CD14-positive monocyte (primary cell): ENCODE results near the gene NCOA7. TPM values are rescaled to one million over a fixed set of nuclear protein-coding genes. Genes with fewer than 3 reads are reported as not detected.

Source experiments
- DNase-seq, 3 donors: peaks; one replicate each; pipeline ENCODE4 v3.0.0-alpha.2; 2011 to 2022
- H2AFZ ChIP-seq: 2 replicates; pipeline ENCODE4 v1.6.0; 2012; ENCODE audit warnings: mild to moderate bottlenecking, low read depth, low read length, inconsistent platforms; ENCODE audit not compliant: insufficient read depth, poor library complexity, severe bottlenecking
- H3K27ac ChIP-seq, 2 donors: 1 replicate in 1 of 2; 2 replicates in 1 of 2; pipeline ENCODE4 v1.5.1; 2012 to 2013; ENCODE audit warnings: low read length in 2 of 2, control low read depth in 1 of 2, inconsistent platforms in 1 of 2, low read depth in 1 of 2, mild to moderate bottlenecking in 1 of 2
- H3K27me3 ChIP-seq, 2 donors: one replicate each; pipeline versions ENCODE4 v1.6.0 to v1.6.1; 2011 to 2013; ENCODE audit warnings: low read length in 2 of 2; ENCODE audit not compliant: control insufficient read depth in 2 of 2, insufficient read depth in 2 of 2
- H3K36me3 ChIP-seq, 2 donors: replicated peaks in 1 of 2; 1 replicate in 1 of 2; 2 replicates in 1 of 2; pipeline versions ENCODE4 v1.5.1 to v1.6.1; 2012 to 2013; ENCODE audit warnings: low read length in 2 of 2, control low read depth in 1 of 2, inconsistent platforms in 1 of 2, mild to moderate bottlenecking in 1 of 2; ENCODE audit not compliant: insufficient read depth in 2 of 2, control insufficient read depth in 1 of 2
- H3K4me1 ChIP-seq, 2 donors: 1 replicate in 1 of 2; 2 replicates in 1 of 2; pipeline versions ENCODE4 v1.5.1 to v1.6.1; 2012 to 2013; ENCODE audit warnings: low read length in 2 of 2, control low read depth in 1 of 2, inconsistent platforms in 1 of 2, mild to moderate bottlenecking in 1 of 2, moderate library complexity in 1 of 2; ENCODE audit not compliant: insufficient read depth in 2 of 2, control insufficient read depth in 1 of 2
- H3K4me2 ChIP-seq: replicated peaks from 2 replicates; pipeline ENCODE3; 2012; ENCODE audit warnings: low read length, moderate library complexity, mild to moderate bottlenecking; ENCODE audit not compliant: poor library complexity, severe bottlenecking; ENCODE audit errors: extremely low read depth
- H3K4me3 ChIP-seq, 3 experiments: fragments of 200-600 bp in 1 of 3; sonication (generic) in 1 of 3; replicated peaks in 1 of 3; 1 replicate in 2 of 3; 2 replicates in 1 of 3; pipeline ENCODE4 v1.5.1; 2011 to 2013; ENCODE audit warnings: low read length in 3 of 3, mild to moderate bottlenecking in 3 of 3, control low read depth in 2 of 3, low read depth in 2 of 3, inconsistent platforms in 1 of 3, moderate library complexity in 1 of 3
- H3K79me2 ChIP-seq: 2 replicates; pipeline ENCODE4 v1.6.0; 2012; ENCODE audit warnings: mild to moderate bottlenecking, control low read depth, inconsistent platforms, low read length, moderate library complexity; ENCODE audit not compliant: insufficient read depth
- H3K9ac ChIP-seq: 2 replicates; pipeline ENCODE4 v1.6.0; 2017; ENCODE audit warnings: low read length, mild to moderate bottlenecking; ENCODE audit not compliant: insufficient read depth, poor library complexity, severe bottlenecking
- H3K9me3 ChIP-seq, 2 donors: replicated peaks in 1 of 2; 1 replicate in 1 of 2; 2 replicates in 1 of 2; pipeline versions ENCODE4 v1.5.1 to v1.6.1; 2012 to 2013; ENCODE audit warnings: low read length in 2 of 2, control low read depth in 1 of 2; ENCODE audit not compliant: control insufficient read depth in 1 of 2, insufficient read depth in 1 of 2
- H4K20me1 ChIP-seq: 2 replicates; pipeline ENCODE4 v1.6.0; 2012; ENCODE audit warnings: mild to moderate bottlenecking, low read length, control low read depth, moderate library complexity; ENCODE audit not compliant: insufficient read depth
- H3K27ac Mint-ChIP-seq, 7 donors: one replicate each; pipeline ENCODE4 v1.8.0; 2020; ENCODE audit warnings: mild to moderate bottlenecking in 7 of 7, mixed read lengths in 7 of 7, moderate library complexity in 6 of 7, inconsistent platforms in 2 of 7
- H3K27me3 Mint-ChIP-seq, 3 donors: one replicate each; pipeline ENCODE4 v1.8.0; 2021 to 2022; ENCODE audit warnings: low read depth in 3 of 3, mild to moderate bottlenecking in 3 of 3, mixed read lengths in 3 of 3, moderate library complexity in 3 of 3, inconsistent platforms in 1 of 3
- H3K36me3 Mint-ChIP-seq, 2 donors: one replicate each; pipeline ENCODE4 v1.8.0; 2020; ENCODE audit warnings: mixed read lengths in 2 of 2, inconsistent platforms in 1 of 2, mild to moderate bottlenecking in 1 of 2
- H3K4me1 Mint-ChIP-seq: one replicate; pipeline ENCODE4 v1.8.0; 2020; ENCODE audit warnings: mild to moderate bottlenecking, mixed read lengths
- H3K4me3 Mint-ChIP-seq, 2 donors: one replicate each; pipeline ENCODE4 v1.8.0; 2020; ENCODE audit warnings: mild to moderate bottlenecking in 2 of 2, mixed read lengths in 2 of 2, moderate library complexity in 1 of 2
- H3K9me3 Mint-ChIP-seq, 7 donors: one replicate each; pipeline ENCODE4 v1.8.0; 2020 to 2022; ENCODE audit warnings: mixed read lengths in 7 of 7, mild to moderate bottlenecking in 6 of 7, moderate library complexity in 6 of 7, inconsistent platforms in 2 of 7
- CTCF ChIP-seq: fragments of 200-600 bp; IDR thresholded peaks from one replicate; pipeline ENCODE4 v1.8.0; 2022; ENCODE audit warnings: antibody characterized with exemption, mild to moderate bottlenecking
- WGBS: methylation state at CpG from one replicate; pipeline ENCODE4 v1.1.5; 2013; ENCODE audit warnings: missing lambda C conversion rate; ENCODE audit not compliant: insufficient coverage; 5-methylcytosine and 5-hydroxymethylcytosine counted together
- intact Hi-C, 2 donors: fragments of 100-400 bp; cut with micrococcal nuclease; formaldehyde crosslinking; loops; one replicate each; pipeline versions ENCODE4 v1.15.0 to v1.15.1; 2023
- polyA plus RNA-seq, 3 donors: library from polyadenylated mRNA; depleted of rRNA in 1 of 3; unstranded in 2 of 3; stranded (reverse) in 1 of 3; fragments of 300-500 nt in 2 of 3; fragments of >200 nt in 1 of 3; fragmentation: Illumina TruSeq in 2 of 3; gene quantifications; 1 replicate in 2 of 3; 2 replicates in 1 of 3; pipeline ENCODE4 v1.2.3, GENCODE V29; 2012 to 2021

The NCOA7 gene
- polyA plus RNA-seq, 3 donors, result 8.3 to 21.9 (median 11.2) TPM

DNA sequence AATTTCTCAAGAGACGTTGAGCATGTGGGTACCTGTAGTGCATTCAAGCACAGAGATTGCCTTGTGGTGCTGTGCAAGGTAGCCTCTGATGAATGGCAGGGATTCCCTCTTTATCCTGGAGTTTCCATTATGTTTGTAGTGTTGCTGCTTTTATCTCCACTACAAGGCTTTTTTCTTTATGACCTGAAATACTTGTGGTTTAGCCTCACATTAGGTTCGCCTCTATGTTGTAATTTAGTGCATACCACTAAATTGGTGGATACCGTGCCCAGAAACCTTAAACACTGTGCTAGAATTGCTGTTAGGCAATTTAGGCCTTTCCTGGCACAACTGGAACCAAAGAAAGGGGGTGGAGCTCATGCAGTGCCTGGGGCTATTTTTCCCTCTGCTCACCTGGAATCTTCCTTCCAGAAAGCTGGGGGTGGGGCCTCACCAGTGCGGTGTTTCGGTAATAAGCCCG is 76.8 kb downstream of the NCOA7 start:
- Histone ChIP-seq H3K4me1 (peaks cover 0 to 4% of the 10 kb centered on the region in 2 donors), H3K9ac (no peak overlapping the region), H3K79me2 (no peaks in the 10 kb centered on the region), H3K27ac (no peak overlapping the region), H3K36me3 (no peaks in the 10 kb centered on the region), H3K4me2 (no peak overlapping the region), H3K4me3 (no peak overlapping the region), H3K9me3 (no peaks in the 10 kb centered on the region), H4K20me1 (no peaks in the 10 kb centered on the region), H2AFZ (no peak overlapping the region), H3K27me3 (no peaks in the 10 kb centered on the region)
- H3K9me3 Mint-ChIP-seq, result no peaks in the 10 kb centered on the region
- WGBS, result 100% methylated on average over 1 of the region's 6 CpGs
- DNase-seq, result peak in 1 of 3 donors; percentile 6
- H3K27ac Mint-ChIP-seq, result no peak overlapping the region
- no peaks in the 10 kb centered on the region for H3K27me3 Mint-ChIP-seq
- no peak overlapping the region for H3K4me3 Mint-ChIP-seq
- no peak for TF ChIP-seq CTCF
- H3K4me1 Mint-ChIP-seq, result peaks cover 10% of the 10 kb centered on the region
- intact Hi-C loops, result no loop called here
- H3K36me3 Mint-ChIP-seq, result peaks cover 5 to 7% of the 10 kb centered on the region in 2 donors

DNA sequence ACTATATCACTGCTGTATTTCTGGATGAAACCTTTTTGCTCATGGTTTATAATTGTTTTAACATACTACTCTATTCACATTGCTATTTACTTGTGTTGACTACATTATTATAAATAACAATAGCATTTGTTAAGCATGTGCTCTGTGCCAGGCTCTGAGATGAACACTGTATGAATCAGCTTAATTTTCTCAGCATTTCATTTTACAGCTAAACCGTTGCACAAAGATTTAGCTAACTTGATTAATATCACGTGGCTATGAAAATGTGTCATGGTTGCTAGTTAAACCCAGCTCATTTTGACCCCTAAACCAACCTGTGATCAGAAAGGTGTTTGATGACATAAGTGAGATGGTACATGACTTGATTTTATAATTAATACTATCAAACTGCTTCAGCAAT is 77.5 kb downstream of the NCOA7 start:
- Histone ChIP-seq H2AFZ (no peak overlapping the region), H3K27me3 (no peaks in the 10 kb centered on the region), H3K4me1 (peaks cover 0 to 4% of the 10 kb centered on the region in 2 donors), H3K4me3 (no peak overlapping the region), H3K4me2 (no peak overlapping the region), H4K20me1 (no peaks in the 10 kb centered on the region), H3K9me3 (no peaks in the 10 kb centered on the region), H3K79me2 (no peaks in the 10 kb centered on the region), H3K36me3 (no peaks in the 10 kb centered on the region), H3K9ac (no peak overlapping the region), H3K27ac (no peak overlapping the region)
- Mint-ChIP-seq H3K27ac (no peak overlapping the region), H3K9me3 (no peaks in the 10 kb centered on the region), H3K4me1 (peaks cover 10% of the 10 kb centered on the region), H3K27me3 (no peaks in the 10 kb centered on the region), H3K4me3 (no peak overlapping the region), H3K36me3 (peaks cover 5 to 7% of the 10 kb centered on the region in 2 donors)
- no CpG with 5 or more reads among the region's 2 CpGs for WGBS
- intact Hi-C loops, result no loop called here
- DNase-seq, result no peak
- no peak for TF ChIP-seq CTCF
